Islet precursor cell (in vitro differentiated cells): Measurements from ENCODE around the gene NRCAM.

ENCODE experiments used
- DNase-seq: peaks from one replicate; pipeline ENCODE4 v3.0.0-alpha.2; 2018

Gene NRCAM

GRCh38 chr7:108236681-108237415, 219.4 kb downstream of the NRCAM start:
- DNase-seq, result peak; percentile 61

DNA sequence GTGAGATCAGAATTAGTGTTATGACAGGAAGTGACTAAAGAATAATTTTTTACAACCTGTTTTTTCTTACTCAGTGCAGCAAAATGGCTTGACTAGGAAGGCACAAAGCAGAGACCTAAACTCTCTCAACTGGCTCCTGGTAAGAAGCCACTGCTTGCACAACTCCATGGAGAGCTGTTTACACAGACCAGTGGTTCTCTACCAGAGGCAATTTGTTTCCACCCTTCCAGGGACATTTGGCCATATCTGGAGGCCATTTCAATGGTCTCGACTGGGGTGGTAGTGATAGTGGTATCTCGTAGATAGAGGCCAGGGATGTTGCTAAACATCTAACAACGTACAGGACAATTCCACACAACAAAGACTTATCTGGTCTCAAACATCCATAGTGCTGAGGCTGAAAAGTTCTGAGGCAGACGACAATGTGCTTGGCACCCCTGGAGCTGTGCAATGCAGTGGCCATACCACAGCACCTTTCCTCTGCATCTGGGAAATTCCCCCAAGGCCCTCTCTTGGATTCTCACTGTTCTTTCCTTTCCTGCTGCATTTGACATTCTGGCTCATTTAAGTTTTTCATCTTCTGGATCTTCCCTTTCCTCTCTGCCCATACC, 220.7 kb downstream of the NRCAM start:
- DNase-seq, result no peak

DNA sequence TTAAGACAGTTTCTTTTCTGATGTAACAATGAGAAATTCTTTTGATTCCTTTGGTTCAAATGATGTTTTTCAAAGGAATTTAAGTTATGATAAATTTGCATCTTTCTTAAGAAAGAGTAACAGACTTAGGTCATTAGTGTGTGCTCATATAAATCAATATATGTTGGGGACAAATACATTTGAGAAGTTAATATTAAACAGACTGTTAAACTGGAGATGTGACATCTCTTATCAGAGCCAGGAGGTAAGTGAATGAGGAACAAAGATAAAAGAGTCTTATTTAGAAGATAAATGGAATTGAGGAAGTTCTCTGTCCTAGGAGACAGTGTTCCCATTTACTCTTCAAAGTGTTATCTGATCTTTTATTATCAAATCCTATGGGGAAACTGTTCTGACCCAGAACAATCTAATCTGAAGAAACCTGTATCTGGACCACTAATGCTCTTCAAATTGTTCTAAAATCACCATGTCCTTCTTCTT, 221.2 kb downstream of the NRCAM start:
- DNase-seq, result no peak

DNA sequence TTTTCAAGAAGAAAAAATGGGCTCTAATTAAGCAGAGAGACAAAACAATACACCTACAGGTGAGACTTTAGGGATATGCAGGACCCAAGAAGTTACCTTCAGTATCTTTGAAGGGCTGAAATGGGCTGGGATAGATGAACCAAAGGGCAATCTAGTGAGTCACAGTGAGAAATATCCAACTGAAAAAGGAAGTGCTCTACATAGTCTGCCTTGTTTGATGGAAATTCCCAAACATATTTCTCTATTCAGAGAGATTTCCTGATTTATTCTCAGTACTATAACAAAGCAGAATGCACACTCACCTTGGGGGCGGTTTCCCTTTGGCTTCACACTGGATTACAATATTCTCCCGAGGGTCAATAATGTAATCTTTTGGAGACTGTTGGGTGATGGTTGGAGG, 222.0 kb downstream of the NRCAM start:
- DNase-seq, result no peak

GRCh38 chr7:108232076-108232475, 224.2 kb downstream of the NRCAM start:
- no peak for DNase-seq

GRCh38 chr7:108231221-108231620, 225.0 kb downstream of the NRCAM start:
- no peak for DNase-seq

DNA sequence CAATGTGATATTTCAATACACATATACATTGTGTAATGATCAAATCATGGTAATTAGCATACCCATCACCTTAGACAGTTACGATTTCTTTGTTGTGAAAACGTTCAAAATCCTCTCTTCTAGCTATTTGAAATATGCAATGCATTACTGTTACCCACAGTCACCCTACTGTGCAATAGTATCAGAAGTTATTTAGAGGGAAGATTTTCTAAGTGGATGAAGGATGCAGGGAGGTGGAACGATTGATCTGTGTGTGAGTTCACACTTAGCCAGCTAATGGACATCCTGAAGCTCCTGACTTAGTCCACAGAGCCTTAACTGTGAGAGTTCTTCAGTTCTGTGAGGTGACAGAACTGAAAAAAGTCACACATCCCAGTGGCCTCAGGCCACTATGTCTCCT, 228.9 kb downstream of the NRCAM start:
- DNase-seq, result no peak

GRCh38 chr7:108226816-108227299, 229.4 kb downstream of the NRCAM start:
- DNase-seq, result no peak

- DNase-seq, result no peak
Observed at GRCh38 chr7:108225531-108226181, 230.6 kb downstream of the NRCAM start.

DNA sequence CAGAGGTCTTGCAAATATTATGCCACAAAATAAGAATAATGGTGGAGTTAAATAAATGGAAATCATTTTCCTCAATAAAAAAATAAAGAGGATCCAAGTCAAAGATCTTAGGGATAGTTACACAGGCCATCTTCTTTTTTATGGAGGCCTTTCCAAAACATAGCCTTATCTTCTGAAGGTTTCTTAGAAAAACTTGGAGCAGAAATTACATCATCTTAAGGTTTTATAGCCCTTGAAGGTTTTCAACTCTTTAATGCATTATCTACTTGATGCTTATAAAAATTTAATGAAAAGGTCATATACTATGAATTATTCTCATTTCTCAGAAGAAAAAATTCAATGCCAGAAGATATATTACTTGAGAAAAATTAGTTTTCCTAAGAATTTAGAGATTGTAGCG, 231.8 kb downstream of the NRCAM start:
- DNase-seq, result no peak

GRCh38 chr7:108222236-108222892, 233.9 kb downstream of the NRCAM start:
- DNase-seq, result peak; percentile 66

GRCh38 chr7:108211382-108212201, 244.6 kb downstream of the NRCAM start:
- DNase-seq, result peak; percentile 71

GRCh38 chr7:108210796-108211195, 245.4 kb downstream of the NRCAM start:
- DNase-seq, result no peak

DNA sequence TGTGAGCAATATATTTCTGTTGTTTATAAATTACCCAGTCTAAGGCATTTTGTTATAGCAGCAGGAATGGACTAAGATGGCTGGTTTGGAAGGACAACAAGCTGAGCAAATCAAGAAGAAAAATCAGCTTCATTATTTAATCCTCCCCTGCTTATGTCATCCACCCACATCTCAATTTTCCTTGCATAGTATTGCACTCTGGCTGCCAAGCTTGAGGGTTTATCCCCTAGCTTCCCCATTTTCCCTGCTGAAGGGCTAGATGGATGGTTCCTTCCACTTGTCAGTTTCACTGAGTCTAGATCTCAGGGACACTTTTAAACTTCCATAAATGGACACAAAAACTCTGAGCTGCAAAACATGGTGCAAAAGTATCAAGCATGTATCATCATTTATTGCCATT, 250.9 kb downstream of the NRCAM start:
- no peak for DNase-seq

DNA sequence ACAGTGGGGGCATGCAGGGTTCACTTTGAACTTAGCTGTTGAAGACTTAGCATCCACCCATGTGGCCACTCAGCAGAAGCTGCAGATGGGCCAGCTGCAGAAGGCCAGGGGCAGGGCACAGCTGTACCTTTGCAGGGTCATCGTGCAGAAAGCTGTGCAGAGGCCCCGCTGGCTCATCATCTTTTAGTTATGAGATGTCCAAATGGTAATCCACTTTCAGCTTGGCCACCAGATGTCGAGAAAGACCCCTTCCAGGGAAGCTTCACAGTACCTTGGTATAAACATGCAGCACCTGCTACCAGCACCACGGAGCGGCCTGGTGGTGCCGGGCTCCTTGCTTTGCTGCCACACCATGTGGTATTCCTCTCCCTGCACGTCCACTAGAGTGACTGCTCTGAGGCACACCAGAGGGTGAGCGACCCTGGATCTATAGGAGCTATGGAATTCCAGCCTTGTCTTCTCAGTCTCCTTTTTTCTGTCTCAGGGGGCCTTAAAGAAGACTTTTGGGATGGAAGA, 251.9 kb downstream of the NRCAM start:
- DNase-seq, result no peak

- DNase-seq, result no peak
Observed at GRCh38 chr7:108203537-108203936, 252.7 kb downstream of the NRCAM start.

DNA sequence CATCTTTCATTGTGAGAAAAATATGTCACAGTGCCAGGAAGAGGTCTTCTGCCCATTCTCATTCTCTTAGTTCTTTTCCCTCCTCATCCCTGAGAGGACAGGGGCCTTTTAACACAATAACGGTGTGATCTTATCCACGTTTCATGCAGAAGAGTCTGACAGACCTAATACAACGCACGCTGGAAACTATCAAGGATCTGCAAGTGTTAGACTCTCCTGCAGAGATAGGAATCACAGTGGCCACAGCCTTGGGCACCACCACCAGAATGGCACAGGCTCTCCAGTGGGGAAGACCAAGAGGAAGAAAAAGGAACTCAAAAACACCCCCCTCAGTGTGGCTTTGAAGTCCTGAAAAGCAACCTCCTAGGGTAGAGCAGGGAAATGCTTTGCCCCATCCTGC, 253.5 kb downstream of the NRCAM start:
- no peak for DNase-seq

GRCh38 chr7:108201766-108202165, 254.5 kb downstream of the NRCAM start:
- no peak for DNase-seq

DNA sequence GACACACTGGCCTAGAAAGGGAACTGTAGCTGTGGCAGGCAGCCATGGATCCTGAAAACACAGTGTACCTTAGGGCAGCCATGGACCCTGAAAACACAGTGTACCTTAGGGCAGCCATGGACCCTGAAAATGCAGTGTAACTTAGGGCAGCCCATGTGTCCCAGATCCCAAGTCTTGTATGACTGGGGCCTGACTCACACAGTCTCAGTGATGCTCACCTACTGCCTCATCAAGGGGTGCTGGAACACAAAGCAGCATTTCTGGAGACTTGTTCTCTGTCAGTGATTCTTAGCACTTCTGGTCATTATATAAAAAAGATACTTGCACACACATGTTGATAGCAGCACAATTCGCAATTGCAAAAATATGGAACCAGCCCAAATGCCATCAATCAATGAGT, 255.9 kb downstream of the NRCAM start:
- no peak for DNase-seq

- no peak for DNase-seq
Observed at GRCh38 chr7:108197371-108198091, 258.7 kb downstream of the NRCAM start.

DNA sequence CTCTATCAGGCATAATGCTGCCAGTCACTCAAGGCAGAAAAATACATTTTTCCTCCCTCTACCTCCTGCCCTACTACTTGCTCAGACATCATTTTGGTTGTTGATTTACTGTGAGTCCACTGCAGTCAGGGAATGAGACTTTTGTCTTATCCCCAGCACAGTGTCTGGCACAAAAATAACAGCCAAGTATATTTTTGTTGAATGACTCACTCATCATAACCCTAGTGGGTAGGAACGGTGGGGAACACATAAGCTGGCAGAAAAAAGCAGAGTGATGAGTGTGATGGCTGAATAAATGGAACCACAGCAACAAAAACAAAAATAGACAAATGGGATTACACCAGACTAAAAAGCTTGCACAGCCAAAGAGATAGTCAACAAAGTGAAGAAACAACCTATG, 260.2 kb downstream of the NRCAM start:
- no peak for DNase-seq
